NCI-H2029 (cell line): Measurements from ENCODE around the gene MALAT1.

Experiments
- DNase-seq: peaks from one replicate; lab custom pipeline; 2025; lab: John Stamatoyannopoulos, UW

The MALAT1 gene

GRCh38 chr11:65479184-65480145 is 19.4 kb upstream of the MALAT1 start:
- no peak for DNase-seq

GRCh38 chr11:65482306-65482850 is 16.5 kb upstream of the MALAT1 start:
- no peak for DNase-seq

DNA sequence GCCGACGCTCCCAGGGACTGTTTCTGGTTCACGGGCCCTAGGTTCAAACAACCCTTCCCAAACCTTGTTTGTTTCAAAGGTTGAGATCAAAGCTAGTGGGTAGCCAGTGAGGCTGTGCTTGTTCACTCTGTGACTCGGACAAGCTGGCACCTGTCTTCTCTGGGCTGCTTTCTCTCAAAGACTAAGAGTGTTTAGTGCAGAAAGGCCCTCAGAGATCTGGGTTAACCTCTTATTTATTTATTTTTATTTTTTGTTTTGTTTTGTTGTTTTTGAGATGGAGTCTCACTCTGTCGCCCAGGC is 13.0 kb upstream of the MALAT1 start:
- no peak for DNase-seq

DNA sequence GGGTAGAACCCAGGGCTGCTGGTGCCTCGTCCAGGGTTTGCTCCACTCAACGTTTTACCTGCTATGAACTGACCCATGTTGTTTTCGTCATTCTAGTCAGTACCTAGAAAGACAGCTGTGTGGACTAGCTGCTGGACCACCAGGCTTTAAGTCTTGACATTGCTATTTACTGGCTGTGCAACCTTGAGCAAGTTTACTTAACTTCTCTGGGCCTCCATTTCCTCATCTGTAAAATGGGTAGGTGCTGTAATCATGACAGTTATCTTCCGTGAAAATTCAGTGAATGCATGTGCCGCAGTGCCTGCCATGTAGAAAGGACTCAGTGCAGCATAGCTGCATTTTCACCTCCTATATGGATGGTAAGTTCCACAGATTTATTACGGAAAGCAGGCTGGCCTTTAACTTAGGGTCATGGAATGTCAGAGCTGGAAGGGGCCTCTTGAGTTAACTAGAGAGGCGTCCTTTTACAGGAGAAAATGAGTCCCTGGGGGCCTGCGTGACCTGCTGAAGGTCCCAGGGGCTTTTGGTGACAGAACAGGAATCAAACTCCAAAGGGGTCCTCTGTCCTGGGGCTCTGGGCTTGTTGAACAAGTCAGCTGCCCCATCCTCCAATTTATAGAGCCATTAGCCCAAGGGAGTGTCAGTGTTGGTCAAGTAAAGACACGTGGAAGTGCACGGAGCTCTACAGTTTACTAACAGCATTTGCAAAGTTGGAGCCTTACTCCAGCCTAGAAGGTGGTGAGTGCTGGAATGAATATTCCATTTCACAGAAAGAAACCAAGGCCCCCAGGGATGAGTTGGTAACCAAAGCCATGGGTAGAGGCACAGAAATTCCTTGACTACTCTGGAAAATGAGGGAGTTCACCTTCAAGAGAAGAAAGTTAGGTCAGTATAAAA is 12.0 kb upstream of the MALAT1 start:
- DNase-seq = no peak

- DNase-seq = peak; percentile 99
These were observed 11.2 kb upstream of the MALAT1 start for GRCh38 chr11:65487467-65488272.

GRCh38 chr11:65488273-65489034 is 10.4 kb upstream of the MALAT1 start:
- DNase-seq = no peak

DNA sequence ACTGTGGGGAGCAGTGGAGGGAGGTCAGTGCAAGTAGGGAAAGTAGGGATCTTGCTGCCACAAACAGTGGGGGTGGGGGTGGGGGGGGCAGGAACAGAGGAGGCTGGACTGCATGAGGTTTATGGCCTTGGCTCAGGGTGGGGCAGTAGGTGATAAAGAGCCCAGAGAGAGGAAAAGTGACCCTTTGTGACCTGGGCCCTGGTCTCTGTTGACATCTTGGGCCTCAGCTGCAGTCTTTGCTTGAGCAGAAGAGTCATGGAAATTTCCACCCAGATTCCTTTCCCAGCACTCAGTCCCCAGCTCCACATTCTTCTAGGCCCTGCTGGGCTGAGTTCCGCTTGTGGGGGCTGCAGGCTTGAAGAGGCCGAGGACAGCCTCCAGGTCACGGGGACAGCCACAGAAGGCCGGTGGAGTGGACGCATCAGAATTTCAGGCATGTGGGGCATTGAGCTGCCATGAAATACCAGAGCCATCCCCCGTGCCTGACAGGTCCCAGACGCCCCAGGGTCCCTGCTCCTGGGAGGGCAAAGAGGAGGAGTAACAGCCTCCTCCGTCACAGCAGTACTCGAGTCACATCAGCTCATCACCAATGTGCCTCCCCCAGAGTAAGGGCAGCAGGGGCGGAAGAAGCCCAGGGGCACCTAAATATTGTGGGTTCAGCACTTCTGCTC is 9.7 kb upstream of the MALAT1 start:
- no peak for DNase-seq

GRCh38 chr11:65489706-65490320 is 9.0 kb upstream of the MALAT1 start:
- DNase-seq = no peak

DNA sequence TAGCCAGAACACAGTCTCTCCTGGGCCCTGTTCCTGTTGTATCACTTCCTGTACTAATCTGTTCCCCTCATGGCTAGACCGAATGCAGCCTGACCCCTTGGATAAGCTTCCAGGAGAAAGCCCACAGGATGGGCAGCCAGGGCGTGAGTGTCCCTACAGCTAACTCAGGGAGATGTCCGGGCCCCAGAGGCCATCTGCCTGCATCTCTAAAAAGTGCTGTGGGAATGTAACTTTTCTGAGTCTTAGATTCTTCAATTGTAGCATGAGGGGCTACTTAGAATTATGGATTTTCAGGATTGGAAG is 7.7 kb upstream of the MALAT1 start:
- no peak for DNase-seq

DNA sequence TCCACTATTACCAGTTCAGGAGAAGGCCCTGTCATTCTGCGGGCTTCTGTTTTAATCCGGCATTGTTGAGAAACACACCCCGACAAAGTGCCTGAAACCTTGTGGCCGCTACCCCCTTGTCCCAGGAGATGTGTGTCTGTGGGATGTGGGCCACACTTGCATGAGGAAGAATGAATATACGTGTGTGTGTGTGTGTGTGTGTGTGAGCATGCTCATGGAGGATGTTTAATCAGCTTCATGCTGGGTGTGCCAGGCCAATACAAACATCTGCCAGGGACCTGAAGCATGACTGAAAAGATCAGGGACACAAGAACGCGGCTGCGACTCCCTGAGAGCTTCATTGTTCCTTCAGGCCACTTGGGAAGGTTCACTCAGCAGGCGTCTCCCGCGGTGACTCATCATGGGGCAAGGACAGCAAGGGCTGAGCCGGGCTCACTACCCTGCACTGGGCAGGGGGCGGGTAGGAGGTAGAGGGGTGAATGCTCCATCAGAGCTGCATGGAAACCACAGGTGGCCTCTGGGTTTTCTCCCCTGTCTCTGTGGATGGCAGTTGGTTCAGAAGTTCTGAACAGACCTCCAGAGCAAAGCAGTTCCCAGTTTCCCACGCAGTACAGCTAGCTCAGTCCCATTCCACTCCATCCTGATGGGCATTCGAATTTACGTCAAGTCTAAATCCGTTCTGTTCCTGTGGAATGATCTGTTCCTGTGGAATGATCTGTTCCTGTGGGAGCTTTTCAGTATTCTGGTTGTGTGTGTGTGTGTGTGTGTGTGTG is 7.0 kb upstream of the MALAT1 start:
- DNase-seq = peak; percentile 96

DNA sequence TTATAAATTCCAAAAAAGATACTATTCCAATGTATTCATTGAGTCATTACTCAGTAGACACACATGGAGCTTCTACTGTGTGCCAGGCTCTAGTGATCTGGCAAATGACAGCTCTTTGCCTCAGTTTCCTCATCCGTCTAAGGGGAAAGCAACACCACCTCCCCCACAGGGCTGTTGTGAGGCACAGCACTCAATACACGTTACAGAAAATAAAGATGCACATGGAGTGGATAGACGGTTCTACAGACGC is 6.5 kb upstream of the MALAT1 start:
- no peak for DNase-seq

- DNase-seq = no peak
These were observed 6.0 kb upstream of the MALAT1 start for GRCh38 chr11:65492637-65493366.

- no peak for DNase-seq
These were observed 5.3 kb upstream of the MALAT1 start for GRCh38 chr11:65493367-65494176.

DNA sequence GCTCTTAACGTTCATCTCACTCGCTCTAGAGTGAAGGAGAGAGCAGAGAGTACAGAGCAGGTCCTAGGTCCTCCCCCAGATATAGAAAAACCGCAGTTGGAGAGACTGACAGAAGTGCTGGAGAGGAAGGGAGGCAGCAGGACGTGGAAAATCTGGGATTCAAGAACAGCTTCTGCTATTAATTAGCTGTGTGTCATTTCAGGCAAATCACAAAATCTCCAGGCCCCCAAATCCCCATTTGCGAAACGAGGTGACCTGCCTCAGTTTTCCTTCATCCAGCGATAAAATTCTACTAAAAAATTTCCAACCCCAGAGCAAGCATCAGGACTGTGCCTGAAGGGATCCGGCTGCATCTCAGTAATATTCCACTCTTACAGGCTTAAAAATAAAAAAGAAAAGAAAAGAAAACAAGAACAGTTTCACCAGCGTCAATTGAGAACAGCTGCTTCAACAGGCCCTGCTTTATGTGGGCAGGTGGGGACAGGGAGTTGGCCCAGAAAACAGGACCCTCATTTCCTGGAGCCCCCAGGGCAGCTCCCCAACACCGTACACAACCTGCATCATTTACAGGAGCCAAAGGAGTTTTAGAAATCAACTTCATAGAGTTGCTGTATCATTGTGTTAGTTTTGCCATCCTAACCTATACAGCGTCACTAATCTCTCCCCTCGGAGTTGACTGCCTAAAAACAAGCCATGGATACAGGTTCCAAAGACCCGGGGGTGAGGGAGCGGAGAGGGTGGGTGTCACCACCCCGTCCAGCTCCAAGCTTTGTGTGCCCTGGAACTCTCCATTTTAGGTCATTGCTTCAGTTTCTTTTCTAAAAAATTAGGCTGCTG is 2.3 kb upstream of the MALAT1 start:
- no peak for DNase-seq

GRCh38 chr11:65497141-65498041 is 1.5 kb upstream of the MALAT1 start:
- peak; percentile 97 for DNase-seq

GRCh38 chr11:65498042-65498726 is 661 bp upstream of the MALAT1 start:
- peak; percentile 60 for DNase-seq
